GM21786 (cell line): ENCODE measurements around the gene ABHD14A.

Experiments used
- ATAC-seq: cut with Tn5 transposase; IDR thresholded peaks from one replicate; pipeline ENCODE4 v1.9.1; 2021; ENCODE audit not compliant: unreplicated experiment

The ABHD14A gene

GRCh38 chr3:51955175-51955892 lies 19.5 kb upstream of the ABHD14A start, which contains the start of gene GPR62:
TSS of gene GPR62 (plus strand) at chr3:51955381. CDS start at chr3:51955653, 272 bp downstream.
- ATAC-seq: no peak

GRCh38 chr3:51955893-51956770 lies 18.7 kb upstream of the ABHD14A start:
- ATAC-seq: no peak

- no peak for ATAC-seq
Observed at GRCh38 chr3:51957520-51958205, 17.2 kb upstream of the ABHD14A start.

GRCh38 chr3:51958603-51959521 lies 16.0 kb upstream of the ABHD14A start:
- ATAC-seq: no peak

GRCh38 chr3:51959651-51960050 lies 15.2 kb upstream of the ABHD14A start:
- ATAC-seq: no peak

GRCh38 chr3:51960386-51960785 lies 14.5 kb upstream of the ABHD14A start:
- ATAC-seq: no peak

GRCh38 chr3:51961011-51961410 lies 13.9 kb upstream of the ABHD14A start:
- ATAC-seq: no peak

GRCh38 chr3:51961602-51962569 lies 13.0 kb upstream of the ABHD14A start:
- ATAC-seq: no peak

- no peak for ATAC-seq
Observed at GRCh38 chr3:51962854-51963530, 11.9 kb upstream of the ABHD14A start.

- ATAC-seq: no peak
Observed at GRCh38 chr3:51963951-51964451, 10.9 kb upstream of the ABHD14A start.

GRCh38 chr3:51964521-51964920 lies 10.3 kb upstream of the ABHD14A start:
- no peak for ATAC-seq

GRCh38 chr3:51966016-51966415 lies 8.8 kb upstream of the ABHD14A start:
- ATAC-seq: no peak

- ATAC-seq: no peak
Observed at GRCh38 chr3:51966486-51966885, 8.4 kb upstream of the ABHD14A start.

- ATAC-seq: peak; percentile 16
Observed at GRCh38 chr3:51966922-51967383, 7.9 kb upstream of the ABHD14A start.

GRCh38 chr3:51967384-51968169 lies 7.3 kb upstream of the ABHD14A start, which contains the start of gene PCBP4:
TSS of gene PCBP4 (minus strand) at chr3:51967454. CDS start at chr3:51961240, 6,214 bp downstream.
- ATAC-seq: peak; percentile 58

- ATAC-seq: no peak
Observed at GRCh38 chr3:51968170-51968775, 6.6 kb upstream of the ABHD14A start.
